ENCODE measurements around the gene CCDC184.

DNA sequence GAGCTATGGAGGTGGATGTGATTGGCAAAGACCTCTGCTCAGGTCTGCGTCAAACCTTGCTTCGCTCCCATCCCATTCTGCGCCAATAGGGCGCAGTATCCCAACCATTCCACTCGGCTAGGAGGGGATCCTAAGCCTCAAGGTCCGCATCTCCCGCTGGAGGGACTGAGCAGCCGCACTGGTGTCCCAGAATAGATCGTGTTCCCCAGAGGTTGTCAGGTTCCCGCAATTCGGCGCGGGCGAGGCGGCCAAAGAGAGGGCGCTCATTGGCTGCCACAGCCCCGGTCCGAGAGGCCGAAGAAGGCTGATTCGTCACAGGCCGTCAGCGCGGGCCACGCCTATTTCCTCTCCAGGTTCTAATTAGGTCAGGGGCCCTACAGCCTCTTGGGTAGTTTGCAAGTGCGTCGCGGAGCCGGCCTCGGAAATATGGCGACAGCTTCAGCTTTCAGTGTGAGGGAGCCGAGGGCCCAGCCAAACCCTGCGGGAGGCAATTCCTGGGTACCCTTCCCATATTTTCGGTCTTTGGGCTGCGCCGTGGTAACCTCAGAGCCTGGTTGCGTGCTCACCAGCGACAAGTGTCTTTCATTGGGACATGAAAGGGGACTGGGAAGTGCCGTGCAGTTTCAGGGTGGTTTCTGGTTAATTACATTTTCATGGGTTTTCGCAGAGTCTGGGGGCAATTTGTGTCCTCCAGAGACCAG is 14.7 kb downstream of the CCDC184 start:
- TF ChIP-seq, protein P1, sequence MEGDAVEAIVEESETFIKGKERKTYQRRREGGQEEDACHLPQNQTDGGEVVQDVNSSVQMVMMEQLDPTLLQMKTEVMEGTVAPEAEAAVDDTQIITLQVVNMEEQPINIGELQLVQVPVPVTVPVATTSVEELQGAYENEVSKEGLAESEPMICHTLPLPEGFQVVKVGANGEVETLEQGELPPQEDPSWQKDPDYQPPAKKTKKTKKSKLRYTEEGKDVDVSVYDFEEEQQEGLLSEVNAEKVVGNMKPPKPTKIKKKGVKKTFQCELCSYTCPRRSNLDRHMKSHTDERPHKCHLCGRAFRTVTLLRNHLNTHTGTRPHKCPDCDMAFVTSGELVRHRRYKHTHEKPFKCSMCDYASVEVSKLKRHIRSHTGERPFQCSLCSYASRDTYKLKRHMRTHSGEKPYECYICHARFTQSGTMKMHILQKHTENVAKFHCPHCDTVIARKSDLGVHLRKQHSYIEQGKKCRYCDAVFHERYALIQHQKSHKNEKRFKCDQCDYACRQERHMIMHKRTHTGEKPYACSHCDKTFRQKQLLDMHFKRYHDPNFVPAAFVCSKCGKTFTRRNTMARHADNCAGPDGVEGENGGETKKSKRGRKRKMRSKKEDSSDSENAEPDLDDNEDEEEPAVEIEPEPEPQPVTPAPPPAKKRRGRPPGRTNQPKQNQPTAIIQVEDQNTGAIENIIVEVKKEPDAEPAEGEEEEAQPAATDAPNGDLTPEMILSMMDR (IDR thresholded peaks at IDR 0.05; ENCODE audit: borderline replicate concordance, extremely low read depth, low read length, poor library complexity, severe bottlenecking): no peak
- no peak for TF ChIP-seq EZH2 (IDR thresholded peaks at IDR 0.05; ENCODE audit: borderline replicate concordance, low read depth, low read length, severe bottlenecking)
